Measurements from ENCODE around the gene APP.

The APP gene

GRCh38 chr21:26167593-26167992 is 3.0 kb downstream of the APP start:
- no peak for DNase-seq (ENCODE audit: extremely low read depth, low read depth)
- H3K4me3 ChIP-seq (replicated peaks; ENCODE audit: low read depth, low read length), result peak overlapping the region; percentile 96
- TF ChIP-seq CTCF (IDR thresholded peaks at IDR 0.05; ENCODE audit: low read depth, low read length, missing control alignments), result no peak

- TF ChIP-seq CTCF (IDR thresholded peaks at IDR 0.05; ENCODE audit: low read depth, low read length, missing control alignments), result no peak
- DNase-seq (ENCODE audit: extremely low read depth, low read depth), result no peak
These were observed 5.2 kb downstream of the APP start for GRCh38 chr21:26165331-26165730.

GRCh38 chr21:26164311-26164710 is 6.3 kb downstream of the APP start:
- no peak for DNase-seq (ENCODE audit: extremely low read depth, low read depth)
- no peak for TF ChIP-seq CTCF (IDR thresholded peaks at IDR 0.05; ENCODE audit: low read depth, low read length, missing control alignments)
- H3K4me3 ChIP-seq (replicated peaks; ENCODE audit: low read depth, low read length), result no peak overlapping the region

More at GRCh38 chr21:26165331-26165730, 5.2 kb downstream of the APP start:
- H3K4me3 ChIP-seq (replicated peaks; ENCODE audit: low read depth, low read length), result no peak overlapping the region

- H3K4me3 ChIP-seq (replicated peaks; ENCODE audit: low read depth, low read length), result no peak overlapping the region
- no peak for DNase-seq (ENCODE audit: extremely low read depth, low read depth)
These were observed 8.5 kb downstream of the APP start for GRCh38 chr21:26162081-26162480.

GRCh38 chr21:26159869-26160268 is 10.7 kb downstream of the APP start:
- TF ChIP-seq CTCF (IDR thresholded peaks at IDR 0.05; ENCODE audit: low read depth, low read length, missing control alignments), result no peak
- DNase-seq (ENCODE audit: extremely low read depth, low read depth), result no peak

More at GRCh38 chr21:26162081-26162480, 8.5 kb downstream of the APP start:
- no peak for TF ChIP-seq CTCF (IDR thresholded peaks at IDR 0.05; ENCODE audit: low read depth, low read length, missing control alignments)

GRCh38 chr21:26157801-26158200 is 12.8 kb downstream of the APP start:
- no peak overlapping the region for H3K4me3 ChIP-seq (replicated peaks; ENCODE audit: low read depth, low read length)
- no peak for DNase-seq (ENCODE audit: extremely low read depth, low read depth)
- TF ChIP-seq CTCF (IDR thresholded peaks at IDR 0.05; ENCODE audit: low read depth, low read length, missing control alignments), result no peak

More at GRCh38 chr21:26159869-26160268, 10.7 kb downstream of the APP start:
- no peak overlapping the region for H3K4me3 ChIP-seq (replicated peaks; ENCODE audit: low read depth, low read length)

GRCh38 chr21:26154753-26155152 is 15.8 kb downstream of the APP start:
- TF ChIP-seq CTCF (IDR thresholded peaks at IDR 0.05; ENCODE audit: low read depth, low read length, missing control alignments), result no peak
- H3K4me3 ChIP-seq (replicated peaks; ENCODE audit: low read depth, low read length), result no peak overlapping the region
- DNase-seq (ENCODE audit: extremely low read depth, low read depth), result no peak
